Duodenal mucosa (tissue), 2 donors: ENCODE measurements around the gene FBH1.

Experiments used
- H3K27ac ChIP-seq: one replicate; pipeline ENCODE4 v1.7.0; 2013; ENCODE audit warnings: low read depth, low read length
- H3K27me3 ChIP-seq, 2 donors: one replicate each; pipeline ENCODE4 v1.7.0; 2013; ENCODE audit warnings: low read length in 2 of 2, control low read depth in 1 of 2; ENCODE audit not compliant: insufficient read depth in 2 of 2, control insufficient read depth in 1 of 2
- H3K36me3 ChIP-seq, 2 donors: one replicate each; pipeline ENCODE4 v1.7.0; 2013; ENCODE audit warnings: low read length in 2 of 2, control low read depth in 1 of 2; ENCODE audit not compliant: insufficient read depth in 2 of 2, control insufficient read depth in 1 of 2
- H3K4me1 ChIP-seq, 2 donors: one replicate each; pipeline ENCODE4 v1.7.0; 2013; ENCODE audit warnings: low read length in 2 of 2, control low read depth in 1 of 2; ENCODE audit not compliant: insufficient read depth in 2 of 2, control insufficient read depth in 1 of 2
- H3K4me3 ChIP-seq, 2 donors: one replicate each; pipeline ENCODE4 v1.7.0; 2013; ENCODE audit warnings: low read length in 2 of 2, low read depth in 1 of 2
- H3K9ac ChIP-seq, 2 donors: one replicate each; pipeline ENCODE4 v1.7.0; 2013; ENCODE audit warnings: low read length in 2 of 2, low read depth in 1 of 2
- H3K9me3 ChIP-seq, 2 donors: one replicate each; pipeline ENCODE4 v1.7.0; 2013; ENCODE audit warnings: low read length in 2 of 2, control low read depth in 1 of 2; ENCODE audit not compliant: control insufficient read depth in 1 of 2

FBH1 gene

DNA sequence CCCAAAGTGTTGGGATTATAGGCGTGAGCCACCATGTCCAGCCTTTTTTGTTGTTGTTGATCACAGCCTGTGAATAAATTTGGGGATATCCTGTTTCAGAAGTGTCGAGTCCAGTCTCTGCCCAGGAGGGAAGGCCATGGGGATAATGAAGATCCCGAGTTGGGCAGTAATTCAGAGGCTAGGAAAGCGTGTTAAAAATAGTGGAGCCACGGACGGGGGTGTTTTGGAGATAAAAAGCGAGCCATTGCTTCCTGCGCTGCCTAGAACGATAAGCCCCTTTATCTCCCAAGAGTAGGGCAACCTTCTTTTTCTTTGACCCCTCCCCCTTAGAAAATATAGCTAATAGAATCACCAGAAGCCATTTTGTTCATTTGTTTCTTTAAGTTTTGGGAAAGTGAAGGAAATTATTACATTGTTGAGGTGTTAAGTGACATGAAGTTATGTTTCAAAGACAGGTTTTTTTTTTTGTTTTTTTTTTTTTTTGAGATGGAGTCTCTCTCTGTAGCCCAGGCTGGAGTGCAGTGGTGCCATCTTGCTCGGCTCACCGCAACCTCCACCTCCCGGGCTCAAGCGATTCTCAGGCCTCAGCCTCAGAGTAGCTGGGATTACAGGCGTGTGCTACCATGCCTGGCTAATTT is 44.0 kb downstream of the FBH1 start:
- Histone ChIP-seq H3K27ac (no peak overlapping the region), H3K9me3 (no peaks in the 10 kb centered on the region), H3K36me3 (peaks cover 44 to 79% of the 10 kb centered on the region in 2 donors), H3K4me3 (no peak overlapping the region), H3K27me3 (no peaks in the 10 kb centered on the region), H3K9ac (no peak overlapping the region), H3K4me1 (no peaks in the 10 kb centered on the region)

DNA sequence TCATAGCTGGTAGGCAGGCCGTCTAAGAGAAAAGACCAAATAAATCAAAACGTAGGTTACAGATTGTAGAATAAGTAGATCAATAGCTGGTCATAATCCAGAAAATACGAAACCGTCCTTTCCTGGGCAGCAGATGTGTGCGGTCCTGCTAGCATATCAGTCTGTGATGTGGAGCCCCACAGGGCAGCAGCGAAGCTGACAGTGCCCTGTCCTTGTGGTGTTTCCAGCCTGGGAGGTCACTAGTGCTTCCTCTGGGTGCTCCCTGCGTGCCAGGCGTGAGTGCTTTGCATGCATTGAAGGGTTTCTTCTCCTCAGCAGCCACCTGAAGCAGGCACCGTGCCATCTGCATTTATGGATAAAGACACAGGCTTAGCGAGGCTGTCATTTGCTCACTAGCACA is 45.6 kb downstream of the FBH1 start:
- H3K27me3 ChIP-seq: no peaks in the 10 kb centered on the region
- H3K9me3 ChIP-seq: no peaks in the 10 kb centered on the region
- no peaks in the 10 kb centered on the region for H3K4me1 ChIP-seq
- peaks cover 31 to 65% of the 10 kb centered on the region in 2 donors for H3K36me3 ChIP-seq
- no peak overlapping the region for H3K4me3 ChIP-seq
- H3K9ac ChIP-seq: no peak overlapping the region
- no peak overlapping the region for H3K27ac ChIP-seq

DNA sequence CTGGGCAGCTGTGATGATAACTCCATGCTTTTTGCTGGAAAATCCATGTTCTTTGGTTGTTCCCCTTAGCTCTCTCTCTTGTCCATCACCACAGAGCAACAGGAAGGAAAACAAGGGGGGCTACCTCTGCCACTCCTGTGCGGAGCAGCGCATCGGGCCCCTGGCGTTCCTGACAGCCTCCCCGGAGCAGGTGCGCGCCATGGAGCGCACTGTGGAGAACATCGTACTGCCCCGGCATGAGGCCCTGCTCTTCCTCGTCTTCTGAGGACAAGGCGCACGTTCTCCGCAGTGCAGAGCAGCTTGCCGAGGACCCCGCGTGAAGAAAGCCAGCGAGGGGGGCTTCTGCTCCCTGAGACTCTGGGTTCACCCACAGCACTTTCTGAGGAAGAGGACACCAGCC is 47.0 kb downstream of the FBH1 start:
- no peak overlapping the region for H3K27ac ChIP-seq

DNA sequence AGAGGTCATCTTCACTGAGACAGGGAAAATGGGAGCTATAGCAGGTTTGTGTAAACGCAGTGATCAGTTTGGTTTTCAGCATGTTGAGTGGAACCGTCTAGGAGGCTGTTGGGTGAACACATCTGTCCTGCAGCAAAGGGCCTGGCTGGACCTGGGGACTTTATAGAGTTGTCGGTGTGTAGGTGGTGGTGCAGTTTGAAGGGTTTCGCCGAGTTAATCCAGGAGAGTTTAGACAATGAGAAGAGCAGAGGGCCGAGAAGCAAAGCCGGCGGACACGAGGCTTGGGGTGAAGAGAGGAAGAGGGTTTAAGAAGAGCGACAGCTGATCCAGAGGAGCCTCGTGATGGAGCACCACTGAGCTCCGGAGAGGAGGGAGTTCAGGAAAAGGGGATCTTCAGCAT is 48.2 kb downstream of the FBH1 start:
- Histone ChIP-seq H3K9me3 (no peaks in the 10 kb centered on the region), H3K36me3 (peaks cover 31 to 41% of the 10 kb centered on the region in 2 donors), H3K9ac (no peak overlapping the region), H3K27me3 (no peaks in the 10 kb centered on the region), H3K4me3 (no peak overlapping the region), H3K4me1 (peaks cover 0 to 5% of the 10 kb centered on the region in 2 donors), H3K27ac (no peak overlapping the region)

More for the DNA sequence above, 47.0 kb downstream of the FBH1 start:
- H3K4me3 ChIP-seq: no peak overlapping the region
- no peaks in the 10 kb centered on the region for H3K9me3 ChIP-seq
- H3K27me3 ChIP-seq: no peaks in the 10 kb centered on the region
- peaks cover 0 to 5% of the 10 kb centered on the region in 2 donors for H3K4me1 ChIP-seq
- H3K36me3 ChIP-seq: peaks cover 31 to 51% of the 10 kb centered on the region in 2 donors
- H3K9ac ChIP-seq: no peak overlapping the region

DNA sequence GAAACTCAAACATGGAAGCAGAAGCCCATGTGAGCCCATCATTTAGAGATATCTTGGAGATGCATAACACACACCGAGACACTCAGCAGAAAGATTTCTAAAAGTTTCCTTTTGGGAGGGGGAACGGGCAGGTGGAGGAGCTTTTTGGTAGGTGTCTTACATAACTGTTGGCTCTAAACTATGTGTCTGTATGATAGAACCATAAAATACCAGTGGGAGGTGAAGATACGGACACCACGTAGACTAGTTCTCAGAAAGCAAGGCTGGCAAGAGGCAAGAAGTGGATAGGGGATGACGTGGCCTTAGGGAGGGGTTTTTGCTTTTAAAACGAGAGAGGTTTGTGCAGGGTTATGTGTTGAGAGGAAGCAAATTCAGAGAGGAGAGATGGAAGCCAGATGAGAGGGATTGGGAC is 50.8 kb downstream of the FBH1 start:
- Histone ChIP-seq H3K36me3 (peaks cover 25 to 28% of the 10 kb centered on the region in 2 donors), H3K9ac (no peak overlapping the region), H3K9me3 (no peaks in the 10 kb centered on the region), H3K4me3 (no peak overlapping the region), H3K4me1 (peaks cover 23 to 27% of the 10 kb centered on the region in 2 donors), H3K27me3 (no peaks in the 10 kb centered on the region), H3K27ac (no peak overlapping the region)

DNA sequence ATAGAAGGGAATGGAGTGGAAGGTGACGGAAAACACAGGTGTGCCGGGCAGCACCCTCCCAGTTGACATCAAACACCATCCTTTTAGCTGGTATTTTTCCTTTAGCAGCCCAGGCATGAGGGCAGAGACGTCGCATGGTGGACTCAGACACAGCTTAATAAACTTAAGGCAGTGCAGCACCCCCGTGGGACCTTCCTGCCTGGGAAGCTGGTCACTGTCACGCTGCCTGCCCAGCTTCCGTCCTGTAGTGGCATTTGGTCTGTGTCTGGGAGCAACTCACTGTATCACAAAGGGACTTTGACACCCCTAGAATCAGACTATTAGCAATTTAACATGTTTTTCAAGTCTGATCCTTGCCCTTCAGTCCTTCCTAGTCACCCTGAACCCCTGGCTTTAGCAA is 51.5 kb downstream of the FBH1 start:
- no peaks in the 10 kb centered on the region for H3K9me3 ChIP-seq
- peak overlapping the region; percentile 37 for H3K27ac ChIP-seq
- H3K4me1 ChIP-seq: peaks cover 23 to 27% of the 10 kb centered on the region in 2 donors
- H3K9ac ChIP-seq: no peak overlapping the region
- peaks cover 21 to 22% of the 10 kb centered on the region in 2 donors for H3K36me3 ChIP-seq
- H3K27me3 ChIP-seq: no peaks in the 10 kb centered on the region
- no peak overlapping the region for H3K4me3 ChIP-seq

DNA sequence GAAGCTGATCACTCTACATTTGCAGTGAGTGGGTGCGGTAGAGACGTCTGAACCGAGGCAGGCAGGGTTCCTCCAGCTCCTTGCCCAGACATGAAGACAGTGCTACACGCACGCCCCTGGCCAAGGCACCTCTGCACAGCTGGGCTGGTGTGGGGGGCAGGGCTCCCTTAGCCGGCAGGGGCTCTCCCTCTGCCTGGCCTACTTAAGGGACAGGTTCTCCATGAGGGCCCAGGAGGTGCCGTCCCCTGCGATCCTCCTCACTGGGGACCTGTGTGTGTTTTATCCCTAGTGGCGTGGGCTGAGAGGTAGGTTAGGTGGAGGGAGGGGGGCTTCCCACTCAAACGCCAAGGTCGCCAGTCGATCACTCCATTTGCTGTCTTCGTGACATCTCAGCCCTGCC is 52.0 kb downstream of the FBH1 start:
- H3K27me3 ChIP-seq: no peaks in the 10 kb centered on the region
- peaks cover 23 to 27% of the 10 kb centered on the region in 2 donors for H3K4me1 ChIP-seq
- H3K9ac ChIP-seq: no peak overlapping the region
- peak overlapping the region; percentile 37 for H3K27ac ChIP-seq
- no peaks in the 10 kb centered on the region for H3K9me3 ChIP-seq
- H3K4me3 ChIP-seq: no peak overlapping the region
- H3K36me3 ChIP-seq: peaks cover 16 to 17% of the 10 kb centered on the region in 2 donors

DNA sequence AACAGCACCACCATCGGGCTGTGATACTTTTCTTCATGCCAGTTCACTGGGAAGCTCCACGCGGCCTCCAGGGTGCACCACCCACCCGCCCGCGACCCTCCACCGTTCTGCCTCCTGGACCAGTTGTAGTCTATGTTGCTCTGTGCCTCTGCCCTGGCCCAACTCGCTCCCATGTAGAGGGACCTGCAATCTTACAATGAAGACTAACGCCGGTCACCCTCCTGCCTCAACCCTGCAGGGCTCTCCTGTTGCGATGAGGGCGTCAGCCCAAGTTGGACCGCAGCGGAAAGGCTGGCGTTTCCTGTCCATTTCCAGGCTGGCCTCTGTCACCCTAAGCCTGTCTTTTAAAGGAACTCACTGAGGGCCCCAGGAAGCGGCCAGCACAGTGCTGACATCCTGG is 52.4 kb downstream of the FBH1 start:
- Histone ChIP-seq H3K4me3 (no peak overlapping the region), H3K27me3 (no peaks in the 10 kb centered on the region), H3K27ac (peak overlapping the region; percentile 37), H3K9ac (no peak overlapping the region), H3K36me3 (peaks cover 13 to 14% of the 10 kb centered on the region in 2 donors), H3K4me1 (peaks cover 23 to 27% of the 10 kb centered on the region in 2 donors), H3K9me3 (no peaks in the 10 kb centered on the region)

DNA sequence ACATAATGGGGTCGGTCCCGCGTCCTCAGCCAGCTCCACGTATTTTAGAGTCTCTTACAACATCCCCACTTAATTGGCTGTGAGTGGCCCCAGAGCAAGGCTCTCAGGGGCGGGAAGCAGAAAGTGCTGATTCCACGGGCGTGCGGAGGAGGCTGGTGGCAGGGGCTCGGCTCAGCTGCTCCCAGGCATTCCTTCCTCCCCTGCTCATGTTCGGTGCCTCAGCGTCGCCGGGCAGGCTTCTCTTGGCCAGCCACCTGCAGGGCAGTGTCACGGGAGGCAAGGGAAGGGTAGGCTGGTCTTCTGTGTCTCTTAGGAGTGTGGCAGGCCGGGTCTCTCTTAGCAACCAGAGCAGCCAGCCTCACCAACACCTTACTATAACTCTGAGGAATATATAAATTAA is 53.5 kb downstream of the FBH1 start:
- Histone ChIP-seq H3K27me3 (no peaks in the 10 kb centered on the region), H3K27ac (peak overlapping the region; percentile 76), H3K9me3 (no peaks in the 10 kb centered on the region), H3K9ac (no peak overlapping the region), H3K4me3 (peak overlapping the region; percentile 28 to 44), H3K4me1 (peaks cover 23 to 27% of the 10 kb centered on the region in 2 donors), H3K36me3 (peaks cover 3 to 4% of the 10 kb centered on the region in 2 donors)

DNA sequence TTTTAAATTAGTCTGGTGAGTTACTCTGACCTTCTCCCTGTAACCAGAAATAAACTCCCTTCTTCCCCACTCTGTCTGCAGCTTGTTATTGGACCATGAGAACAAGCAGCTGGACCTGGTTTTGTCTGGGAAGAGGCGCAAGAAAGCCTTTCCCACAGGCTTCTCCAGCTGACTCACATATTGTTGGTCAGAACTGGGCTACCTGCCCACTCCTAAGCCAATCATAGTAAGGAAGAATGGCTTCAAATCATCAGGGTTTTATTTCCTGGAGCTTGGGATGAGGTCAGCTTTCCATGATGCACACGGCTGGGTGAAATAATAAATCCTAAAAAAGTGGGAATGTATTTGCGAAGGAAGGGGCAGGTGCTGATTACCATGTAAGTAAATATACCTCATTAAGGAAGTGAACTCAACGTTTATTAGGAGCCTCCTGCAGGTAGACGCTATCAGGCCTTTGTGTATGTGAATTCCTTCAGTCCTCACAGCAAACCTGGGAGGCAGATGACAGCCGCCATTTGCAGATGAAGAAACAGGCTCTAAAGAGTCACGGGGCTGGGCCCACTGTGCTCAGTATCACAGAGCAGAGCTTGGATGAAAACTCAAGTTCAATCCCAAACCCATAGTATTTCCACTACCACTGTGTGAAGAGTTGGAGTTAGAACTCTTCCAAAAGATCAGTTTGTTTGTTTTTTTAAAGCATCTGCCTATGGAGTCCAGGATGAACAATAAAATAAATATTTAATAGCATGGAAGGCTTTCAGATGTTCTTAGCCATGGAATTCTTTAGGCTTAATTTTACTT is 54.5 kb downstream of the FBH1 start:
- peak overlapping the region in 1 of 2 donors; percentile 23 for H3K4me3 ChIP-seq
- H3K27me3 ChIP-seq: no peaks in the 10 kb centered on the region
- peaks cover 23 to 30% of the 10 kb centered on the region in 2 donors for H3K4me1 ChIP-seq

More for the DNA sequence above, 54.5 kb downstream of the FBH1 start:
- H3K27ac ChIP-seq: peak overlapping the region; percentile 83
- peak overlapping the region; percentile 9 to 15 for H3K9ac ChIP-seq
- H3K36me3 ChIP-seq: no peaks in the 10 kb centered on the region
- no peaks in the 10 kb centered on the region for H3K9me3 ChIP-seq
